Upper lobe of left lung (tissue), 4 donors: ENCODE results near the gene IZUMO2.
"Not testable (repeated sequence)": the region's sequence is repeated elsewhere in the genome, so short reads cannot be mapped to it uniquely, and the experiment has no call there.

ENCODE experiments used
- EP300 ChIP-seq, 4 donors: sonication (generic); formaldehyde crosslinking; IDR thresholded peaks; one replicate each; pipeline ENCODE4 v1.5.1; 2017; ENCODE audit warnings: antibody characterized with exemption in 4 of 4, control low read depth in 2 of 4
- POLR2A ChIP-seq, 4 donors: fragments of 450-650 bp; IDR thresholded peaks; one replicate each; pipeline ENCODE4 v1.5.1; 2016 to 2017; ENCODE audit warnings: antibody characterized with exemption in 4 of 4, mild to moderate bottlenecking in 2 of 4
- POLR2AphosphoS5 ChIP-seq, 2 donors: sonication (generic); formaldehyde crosslinking; IDR thresholded peaks; one replicate each; pipeline ENCODE4 v1.5.1; 2017; ENCODE audit warnings: antibody characterized with exemption in 2 of 2
- TF ChIP-seq, protein P1 (sequence below), 6 experiments: fragments of 450-650 bp in 4 of 6; fragments of 200-600 bp in 2 of 6; sonication (generic) in 2 of 6; IDR thresholded peaks; one replicate each; pipeline ENCODE4 v1.5.1; 2016 to 2019; ENCODE audit warnings: antibody characterized with exemption in 6 of 6

GRCh38 chr19:50104012-50104411 lies 59.1 kb downstream of the IZUMO2 start:
- TF ChIP-seq, protein P1, sequence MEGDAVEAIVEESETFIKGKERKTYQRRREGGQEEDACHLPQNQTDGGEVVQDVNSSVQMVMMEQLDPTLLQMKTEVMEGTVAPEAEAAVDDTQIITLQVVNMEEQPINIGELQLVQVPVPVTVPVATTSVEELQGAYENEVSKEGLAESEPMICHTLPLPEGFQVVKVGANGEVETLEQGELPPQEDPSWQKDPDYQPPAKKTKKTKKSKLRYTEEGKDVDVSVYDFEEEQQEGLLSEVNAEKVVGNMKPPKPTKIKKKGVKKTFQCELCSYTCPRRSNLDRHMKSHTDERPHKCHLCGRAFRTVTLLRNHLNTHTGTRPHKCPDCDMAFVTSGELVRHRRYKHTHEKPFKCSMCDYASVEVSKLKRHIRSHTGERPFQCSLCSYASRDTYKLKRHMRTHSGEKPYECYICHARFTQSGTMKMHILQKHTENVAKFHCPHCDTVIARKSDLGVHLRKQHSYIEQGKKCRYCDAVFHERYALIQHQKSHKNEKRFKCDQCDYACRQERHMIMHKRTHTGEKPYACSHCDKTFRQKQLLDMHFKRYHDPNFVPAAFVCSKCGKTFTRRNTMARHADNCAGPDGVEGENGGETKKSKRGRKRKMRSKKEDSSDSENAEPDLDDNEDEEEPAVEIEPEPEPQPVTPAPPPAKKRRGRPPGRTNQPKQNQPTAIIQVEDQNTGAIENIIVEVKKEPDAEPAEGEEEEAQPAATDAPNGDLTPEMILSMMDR (IDR thresholded peaks at IDR 0.05) = not testable (repeated sequence)
- TF ChIP-seq POLR2AphosphoS5, EP300, POLR2A (IDR thresholded peaks at IDR 0.05): not testable (repeated sequence)
